8988T (cell line): ENCODE results near the gene THBS3.
"Not testable (repeated sequence)": the region's sequence is repeated elsewhere in the genome, so short reads cannot be mapped to it uniquely, and the experiment has no call there.

ENCODE experiments used
- DNase-seq: peaks from one replicate; pipeline ENCODE4 v3.0.0; 2011

THBS3 gene

GRCh38 chr1:155207806-155208540 is at the start of gene THBS3:
Gene THBS3 (minus strand): TSS chr1:155207897. CDS start chr1:155207876, 21 bp downstream.
- no peak for DNase-seq

DNA sequence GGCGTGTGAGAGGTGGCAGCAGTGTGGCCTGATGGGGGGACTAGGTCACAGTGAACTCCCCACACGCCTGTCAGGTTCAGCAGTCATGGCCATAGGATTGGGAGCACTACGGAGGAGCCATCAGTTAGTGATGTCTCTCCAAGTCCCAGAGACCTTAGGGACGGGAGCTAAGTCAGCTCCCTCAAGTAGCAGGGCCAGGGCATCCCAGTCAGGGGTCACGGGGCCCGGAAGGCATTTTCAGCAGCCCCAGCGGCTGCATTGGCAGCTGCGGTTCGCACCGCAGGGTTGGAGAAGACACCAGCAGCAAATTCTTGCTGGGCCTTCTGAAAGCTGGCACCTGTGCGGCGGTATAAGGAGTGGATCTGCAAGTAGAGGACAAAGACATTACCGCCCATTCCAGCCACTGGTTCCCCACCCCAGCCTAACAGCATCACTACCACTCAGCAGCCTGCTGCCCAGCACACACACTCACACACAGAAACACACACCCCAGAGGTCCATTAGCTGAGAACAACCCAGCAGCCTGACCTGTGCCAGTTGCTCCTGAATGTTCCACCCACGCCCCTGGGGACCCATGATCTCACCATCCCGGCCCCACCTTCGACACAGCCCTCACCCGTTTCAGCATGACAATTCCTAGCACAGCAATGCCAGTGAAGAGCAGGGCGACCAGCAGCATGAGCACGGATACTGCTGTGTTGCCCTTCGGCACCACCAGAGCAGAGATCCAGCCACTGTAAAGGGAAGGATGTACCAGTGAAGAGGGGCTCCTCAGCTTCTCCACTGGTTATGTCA is 48.6 kb upstream of the THBS3 start:
- DNase-seq = no peak

- DNase-seq = peak; percentile 92
Observed at GRCh38 chr1:155255243-155256007, 47.7 kb upstream of the THBS3 start, which contains the start of gene ENTREP3. Gene ENTREP3 (minus strand): TSS chr1:155255483. CDS start chr1:155254877, 606 bp downstream.

DNA sequence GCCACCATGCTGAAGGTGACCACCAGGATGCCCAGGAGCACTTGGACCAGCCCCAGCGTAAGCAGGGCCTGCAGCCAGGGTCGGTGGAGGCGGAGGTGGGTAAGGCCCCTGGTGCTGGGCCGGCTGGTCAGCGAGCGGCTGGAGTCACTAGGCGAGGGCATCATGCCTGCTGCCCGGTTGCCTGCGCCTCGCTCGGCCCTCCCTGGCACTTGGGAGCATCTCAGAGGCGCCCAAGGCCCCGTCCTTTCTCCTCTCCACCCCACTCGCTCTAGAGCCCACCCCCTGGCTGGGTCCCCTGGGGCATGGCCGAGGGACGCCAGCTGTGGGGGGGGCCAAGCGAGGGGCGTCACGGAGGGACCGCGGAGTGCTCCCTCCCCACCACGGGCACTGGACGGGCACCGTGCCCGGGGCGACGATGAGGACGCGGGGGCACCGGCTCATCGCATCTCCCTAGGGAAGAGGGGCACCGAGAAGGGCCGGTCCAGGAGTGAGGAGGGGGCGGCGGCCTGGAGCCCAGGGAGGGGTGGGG is 47.1 kb upstream of the THBS3 start:
- no peak for DNase-seq

DNA sequence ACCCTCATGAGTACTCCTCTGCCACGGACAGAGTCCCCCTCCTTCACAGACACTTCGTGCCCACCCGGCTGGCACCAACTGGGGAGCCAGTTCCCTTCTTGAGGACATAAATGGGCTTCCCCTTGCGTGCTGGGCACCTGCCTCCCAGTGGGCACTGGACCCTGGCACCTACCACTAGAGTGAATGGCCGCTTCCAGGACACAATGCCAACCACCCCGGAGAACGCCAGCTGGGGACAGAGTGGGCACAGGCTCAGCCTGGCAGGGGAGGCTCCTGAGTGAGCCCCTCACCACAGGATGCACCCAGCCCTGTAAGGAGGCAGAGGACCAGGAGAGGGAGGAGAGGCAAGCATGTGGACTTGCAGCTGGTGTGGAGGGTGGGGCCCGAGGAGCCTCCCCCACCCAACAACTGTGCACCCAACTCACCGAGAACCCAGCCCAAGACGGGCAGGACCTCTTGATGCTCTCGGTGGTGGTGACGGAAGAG is 46.6 kb upstream of the THBS3 start:
- DNase-seq = no peak

GRCh38 chr1:155253797-155254196 is 46.1 kb upstream of the THBS3 start:
- DNase-seq = no peak

DNA sequence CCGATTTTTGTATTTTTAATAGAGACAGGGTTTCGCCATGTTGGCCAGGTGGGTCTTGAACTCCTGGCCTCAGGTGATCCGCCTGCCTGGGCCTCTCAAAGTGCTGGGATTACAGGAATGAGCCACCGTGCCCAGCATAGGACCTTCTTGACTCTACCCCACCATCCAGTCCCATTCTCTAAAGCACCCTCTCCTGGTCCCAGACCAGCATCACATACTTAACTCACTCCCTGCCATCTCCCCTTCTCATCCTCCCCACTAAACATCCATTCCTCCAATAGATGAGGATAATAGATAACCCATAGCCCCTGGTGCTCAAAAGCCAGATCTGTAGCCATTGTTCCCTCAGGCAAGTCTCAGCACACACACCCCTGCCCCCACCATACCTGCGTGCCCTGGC is 45.5 kb upstream of the THBS3 start:
- DNase-seq = no peak

- DNase-seq = no peak
Observed at GRCh38 chr1:155251566-155251965, 43.9 kb upstream of the THBS3 start.

DNA sequence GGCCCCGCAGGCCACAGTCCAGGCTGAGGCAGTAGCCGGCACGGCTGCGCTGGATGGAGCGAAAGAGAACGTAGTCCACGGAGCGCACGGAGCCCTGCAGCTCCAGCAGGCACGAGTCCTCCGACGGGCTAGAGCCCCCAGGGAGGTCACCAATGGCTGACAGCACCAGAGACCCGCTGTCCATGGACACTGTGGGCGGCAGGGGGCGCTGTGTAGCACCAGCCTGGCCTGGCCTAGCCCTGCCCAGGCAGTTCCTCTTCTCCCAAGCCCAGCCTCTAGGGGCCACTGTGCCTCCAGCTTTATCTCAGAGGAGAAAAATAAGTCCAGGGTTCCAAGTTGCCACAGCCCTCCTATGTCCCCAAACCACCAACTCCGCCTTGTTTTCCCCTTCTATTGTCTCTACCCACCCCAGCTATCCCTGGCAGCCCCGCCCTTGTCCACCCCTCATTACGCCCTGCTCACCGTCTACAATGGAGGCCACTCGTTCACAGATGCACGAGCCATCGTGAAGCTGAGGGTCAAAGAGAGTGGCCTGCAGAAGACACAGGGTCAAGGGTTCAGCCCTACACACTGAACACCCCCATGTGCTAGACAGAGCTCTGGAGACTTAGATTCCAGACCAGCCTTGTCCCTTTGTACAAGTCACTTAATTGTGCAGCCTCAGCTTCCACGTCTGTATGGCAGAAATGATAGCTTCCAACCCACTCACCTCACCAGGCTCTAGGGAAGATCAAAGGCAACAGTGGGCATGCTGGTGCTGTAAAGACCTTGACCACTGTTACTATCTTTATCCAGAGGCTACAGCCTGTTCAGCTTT is 43.1 kb upstream of the THBS3 start:
- DNase-seq = peak; percentile 98

DNA sequence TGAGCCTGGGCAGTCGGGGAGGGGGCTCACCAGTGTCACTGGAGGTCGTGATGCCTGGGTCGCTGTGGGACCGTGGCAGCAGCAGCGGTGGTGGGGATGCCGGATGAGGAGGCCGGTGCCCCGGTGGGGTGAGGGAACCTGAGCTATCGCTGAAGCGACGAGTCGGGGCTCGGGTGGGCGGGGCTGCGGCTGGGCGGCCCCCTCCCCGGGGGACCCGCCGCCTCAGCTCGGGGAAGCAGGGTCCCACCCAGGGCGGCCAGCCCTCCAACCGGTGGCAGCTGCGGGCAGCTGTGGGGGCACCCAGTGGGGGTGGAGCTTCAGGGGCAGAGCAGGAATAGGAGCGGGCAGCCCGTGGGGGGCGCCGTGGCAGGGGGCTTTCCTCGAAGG is 42.5 kb upstream of the THBS3 start:
- no peak for DNase-seq

GRCh38 chr1:155247667-155248553 is 40.2 kb upstream of the THBS3 start:
- no peak for DNase-seq

DNA sequence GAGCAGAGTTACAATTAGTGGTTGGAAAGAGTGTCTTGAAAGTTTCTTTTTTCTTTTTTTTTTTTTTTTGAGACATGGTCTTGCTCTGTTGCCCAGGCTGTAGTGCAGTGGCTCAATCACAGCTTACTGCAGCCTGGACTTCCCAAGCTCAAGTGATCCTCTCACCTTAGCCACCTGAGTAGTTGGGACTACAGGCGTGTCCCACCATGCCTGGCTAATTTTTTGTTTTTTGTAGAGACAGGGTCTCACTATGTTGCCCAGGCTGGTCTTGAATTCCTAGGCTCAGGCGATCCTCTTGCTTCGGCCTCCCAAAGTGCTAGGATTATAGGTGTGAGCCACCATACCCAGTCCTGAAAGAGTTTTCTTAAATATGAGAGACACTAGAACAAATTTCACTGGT is 39.1 kb upstream of the THBS3 start:
- DNase-seq = not testable (repeated sequence)

DNA sequence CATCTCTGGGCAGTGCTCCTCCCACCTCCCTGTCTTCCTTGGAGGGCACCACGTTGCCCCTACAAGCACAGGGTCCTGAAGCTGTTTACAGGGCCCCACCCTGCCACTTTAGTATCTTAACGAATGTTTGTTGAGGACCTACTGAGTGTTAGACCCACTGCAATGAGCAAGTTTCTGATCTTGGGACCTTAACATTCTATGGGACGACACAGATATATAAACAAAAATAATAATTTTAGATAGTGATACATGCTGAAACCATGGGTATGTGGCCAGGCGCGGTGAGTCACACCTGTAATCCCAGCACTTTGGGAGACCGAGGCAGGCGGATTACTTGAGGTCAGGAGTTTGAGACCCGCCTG is 37.4 kb upstream of the THBS3 start:
- no peak for DNase-seq

GRCh38 chr1:155244368-155245162 is 36.9 kb upstream of the THBS3 start:
- peak; percentile 95 for DNase-seq

GRCh38 chr1:155242805-155243358 is 35.2 kb upstream of the THBS3 start:
- no peak for DNase-seq

DNA sequence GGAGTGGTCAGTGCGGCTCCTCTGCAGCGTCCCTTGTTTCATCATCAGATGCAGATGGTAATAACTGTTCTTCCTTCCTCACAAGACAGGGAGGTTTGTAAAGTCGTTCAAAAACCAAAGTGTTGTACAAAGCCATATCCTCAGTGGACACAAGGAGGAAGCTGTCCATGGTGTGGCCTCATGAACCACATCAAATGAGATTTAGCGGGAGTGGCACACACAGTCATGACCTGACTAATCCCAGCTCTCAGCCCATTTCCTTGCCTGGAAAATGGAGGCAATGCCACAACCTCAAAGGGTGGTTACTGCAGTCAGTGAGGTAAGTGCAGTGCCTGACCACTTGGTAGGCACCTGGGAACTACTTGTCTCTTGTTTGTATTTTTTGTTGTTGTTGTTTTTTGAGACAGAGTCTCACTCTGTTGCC is 34.2 kb upstream of the THBS3 start:
- no peak for DNase-seq

GRCh38 chr1:155241069-155241679 is 33.5 kb upstream of the THBS3 start:
- DNase-seq = no peak

DNA sequence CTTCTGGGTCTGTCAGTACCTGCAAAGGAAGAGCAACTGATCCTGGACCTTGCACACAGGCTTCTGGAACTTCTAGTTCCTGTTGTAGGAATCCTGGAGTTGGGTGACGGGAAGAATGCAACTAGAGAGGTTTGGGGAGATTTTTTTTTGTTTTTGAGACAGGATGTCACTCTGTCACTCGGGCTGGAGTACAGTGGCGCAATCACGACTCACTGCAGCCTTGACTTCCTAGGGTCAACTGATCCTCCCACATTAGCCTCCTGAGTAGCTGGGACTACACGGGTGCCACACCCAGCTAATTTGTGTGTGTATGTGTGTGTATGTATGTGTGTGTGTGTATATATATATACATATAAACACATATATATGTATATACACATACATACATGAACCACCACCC is 28.8 kb upstream of the THBS3 start:
- no peak for DNase-seq

DNA sequence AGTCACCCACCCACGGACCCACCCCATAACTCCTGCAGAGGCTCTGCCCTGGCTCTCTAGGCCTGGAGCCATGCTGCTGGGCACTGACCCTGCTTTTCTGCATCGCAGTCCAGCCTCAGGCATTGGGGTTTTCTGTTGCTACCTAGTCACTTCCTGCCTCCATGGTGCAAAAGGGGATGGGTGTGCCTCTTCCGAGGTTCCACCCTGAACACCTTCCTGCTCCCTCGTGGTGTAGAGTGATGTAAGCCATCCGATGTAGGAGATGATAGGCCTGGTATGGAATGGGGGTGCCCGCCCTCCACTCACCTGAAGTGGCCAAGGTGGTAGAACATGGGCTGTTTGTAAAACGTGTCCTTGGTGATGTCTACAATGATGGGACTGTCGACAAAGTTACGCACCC is 27.7 kb upstream of the THBS3 start:
- DNase-seq = not testable (repeated sequence)
